PFSK-1 (cell line): Measurements from ENCODE around the gene SH3PXD2A.

Experiments used
- POLR2AphosphoS5 ChIP-seq: IDR thresholded peaks from 2 replicates; pipeline ENCODE4 v1.6.1; 2012; ENCODE audit warnings: low read depth, mild to moderate bottlenecking, control low read depth, low read length, moderate library complexity
- TAF1 ChIP-seq: IDR thresholded peaks from 2 replicates; pipeline ENCODE4 v1.6.1; 2012; ENCODE audit warnings: low read length, control low read depth, borderline replicate concordance; ENCODE audit not compliant: insufficient read depth

GRCh38 chr10:103665162-103665889 is 190.1 kb downstream of the SH3PXD2A start:
- no peak for TF ChIP-seq POLR2AphosphoS5
- no peak for TF ChIP-seq TAF1
